PC-9 (cell line): ENCODE data around the gene SPINK8.

Experiments
- EZH2 ChIP-seq: fragments of 200-600 bp; sonication (generic); IDR thresholded peaks from 2 replicates; pipeline ENCODE4 v1.8.0; 2017; ENCODE audit warnings: antibody characterized with exemption, low read depth
- TF ChIP-seq, protein P1 (sequence below): fragments of 200-600 bp; sonication (generic); conservative IDR thresholded peaks from 2 replicates; pipeline ENCODE4 v1.6.1; 2017; ENCODE audit warnings: mixed run types, antibody characterized with exemption, mild to moderate bottlenecking, moderate library complexity

DNA sequence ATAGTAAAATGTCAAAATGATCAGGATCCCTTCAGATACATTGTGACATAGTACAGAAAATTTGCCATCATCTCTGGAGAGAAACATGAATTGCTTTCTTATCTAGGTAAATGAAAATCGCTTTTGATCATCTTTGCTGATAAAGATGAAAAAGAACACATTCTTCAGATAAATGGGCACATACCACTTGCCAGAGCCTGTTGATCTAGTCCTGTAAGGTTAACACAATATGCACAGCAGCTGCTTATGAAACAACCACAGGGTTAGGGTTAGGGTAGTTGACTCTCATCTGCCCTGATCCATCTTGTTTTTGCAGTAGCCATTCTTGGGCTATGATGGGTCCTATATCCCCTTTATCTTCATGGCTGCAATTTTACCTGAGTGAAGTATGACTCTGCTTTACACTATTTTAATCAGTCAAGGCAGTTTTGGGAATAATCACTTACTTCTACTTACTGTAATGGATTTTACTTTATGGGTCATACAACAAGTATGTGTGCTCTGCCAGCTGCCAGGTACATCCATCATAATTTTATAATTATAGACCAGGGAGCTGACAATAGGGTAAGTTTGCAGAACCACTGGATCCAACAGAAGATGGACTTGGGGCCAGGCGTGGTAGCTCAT, 12.6 kb upstream of the SPINK8 start:
- TF ChIP-seq, protein P1, sequence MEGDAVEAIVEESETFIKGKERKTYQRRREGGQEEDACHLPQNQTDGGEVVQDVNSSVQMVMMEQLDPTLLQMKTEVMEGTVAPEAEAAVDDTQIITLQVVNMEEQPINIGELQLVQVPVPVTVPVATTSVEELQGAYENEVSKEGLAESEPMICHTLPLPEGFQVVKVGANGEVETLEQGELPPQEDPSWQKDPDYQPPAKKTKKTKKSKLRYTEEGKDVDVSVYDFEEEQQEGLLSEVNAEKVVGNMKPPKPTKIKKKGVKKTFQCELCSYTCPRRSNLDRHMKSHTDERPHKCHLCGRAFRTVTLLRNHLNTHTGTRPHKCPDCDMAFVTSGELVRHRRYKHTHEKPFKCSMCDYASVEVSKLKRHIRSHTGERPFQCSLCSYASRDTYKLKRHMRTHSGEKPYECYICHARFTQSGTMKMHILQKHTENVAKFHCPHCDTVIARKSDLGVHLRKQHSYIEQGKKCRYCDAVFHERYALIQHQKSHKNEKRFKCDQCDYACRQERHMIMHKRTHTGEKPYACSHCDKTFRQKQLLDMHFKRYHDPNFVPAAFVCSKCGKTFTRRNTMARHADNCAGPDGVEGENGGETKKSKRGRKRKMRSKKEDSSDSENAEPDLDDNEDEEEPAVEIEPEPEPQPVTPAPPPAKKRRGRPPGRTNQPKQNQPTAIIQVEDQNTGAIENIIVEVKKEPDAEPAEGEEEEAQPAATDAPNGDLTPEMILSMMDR, result no peak
- no peak for TF ChIP-seq EZH2
